Measurements from ENCODE around the gene PCSK9.

The PCSK9 gene

DNA sequence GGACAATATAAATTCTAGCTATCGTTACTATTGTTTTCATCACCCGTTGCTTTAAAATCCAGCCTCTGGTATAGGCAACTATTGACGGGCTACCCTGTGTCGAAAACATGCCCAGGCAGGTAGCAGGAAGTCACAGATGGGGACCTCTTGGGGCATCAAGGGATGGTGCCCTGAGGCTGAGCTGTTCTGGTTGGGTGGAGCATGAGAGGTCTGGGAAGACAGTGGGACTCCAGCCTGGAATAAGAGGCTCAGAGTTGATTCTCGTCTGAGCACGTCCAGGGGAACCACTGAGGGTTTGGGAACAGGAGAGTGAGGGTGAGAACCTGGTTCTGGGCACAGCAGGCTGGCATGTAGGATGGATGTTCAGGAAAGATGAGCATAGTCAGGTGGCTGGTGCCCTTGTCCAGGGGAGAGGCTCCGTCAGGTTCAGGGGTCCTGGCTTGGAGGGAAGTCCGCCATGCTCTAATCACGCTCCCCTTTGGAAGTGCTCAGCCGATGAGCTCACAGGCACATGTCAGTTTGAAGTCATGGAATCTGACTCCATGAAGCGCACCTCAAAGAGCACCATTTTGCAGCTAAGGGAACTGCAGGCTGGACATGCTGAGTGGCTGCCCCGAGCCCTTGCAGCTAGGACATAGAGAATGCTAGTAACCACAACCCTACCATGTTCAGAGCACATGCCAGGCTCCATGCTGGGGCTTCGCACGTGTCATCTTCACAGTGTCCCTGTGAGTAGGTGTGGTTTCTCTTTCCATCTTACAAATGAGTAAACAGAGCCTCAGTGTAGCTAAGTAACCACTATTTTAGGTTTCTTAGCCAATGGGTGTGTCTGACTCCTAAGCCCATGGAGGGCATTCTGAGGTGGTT lies 21.0 kb downstream of the PCSK9 start:
- no peak for DNase-seq

DNA sequence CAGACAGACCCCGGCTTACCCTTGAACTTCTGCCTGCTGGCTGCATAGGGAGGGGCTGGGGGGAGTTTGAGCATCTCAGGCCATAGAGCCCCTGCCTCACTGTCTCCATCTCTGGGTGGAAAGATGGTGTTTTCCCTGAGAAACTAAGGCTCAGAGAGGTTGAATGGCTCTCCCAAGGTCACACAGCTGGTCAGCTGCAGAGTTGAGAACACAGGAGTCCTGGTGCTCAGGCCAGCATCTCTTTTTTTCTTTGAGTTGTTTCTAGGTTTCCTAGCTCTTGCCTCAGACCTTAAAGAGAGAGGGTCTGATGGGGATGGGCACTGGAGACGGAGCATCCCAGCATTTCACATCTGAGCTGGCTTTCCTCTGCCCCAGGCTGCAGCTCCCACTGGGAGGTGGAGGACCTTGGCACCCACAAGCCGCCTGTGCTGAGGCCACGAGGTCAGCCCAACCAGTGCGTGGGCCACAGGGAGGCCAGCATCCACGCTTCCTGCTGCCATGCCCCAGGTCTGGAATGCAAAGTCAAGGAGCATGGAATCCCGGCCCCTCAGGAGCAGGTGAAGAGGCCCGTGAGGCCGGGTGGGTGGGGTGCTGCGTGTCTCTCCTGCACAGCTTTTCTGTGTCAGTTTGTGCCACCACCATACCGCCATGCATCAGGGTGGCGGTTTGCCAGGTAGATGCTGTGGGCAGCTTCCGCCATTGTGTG lies 21.8 kb downstream of the PCSK9 start:
- no peak for DNase-seq

DNA sequence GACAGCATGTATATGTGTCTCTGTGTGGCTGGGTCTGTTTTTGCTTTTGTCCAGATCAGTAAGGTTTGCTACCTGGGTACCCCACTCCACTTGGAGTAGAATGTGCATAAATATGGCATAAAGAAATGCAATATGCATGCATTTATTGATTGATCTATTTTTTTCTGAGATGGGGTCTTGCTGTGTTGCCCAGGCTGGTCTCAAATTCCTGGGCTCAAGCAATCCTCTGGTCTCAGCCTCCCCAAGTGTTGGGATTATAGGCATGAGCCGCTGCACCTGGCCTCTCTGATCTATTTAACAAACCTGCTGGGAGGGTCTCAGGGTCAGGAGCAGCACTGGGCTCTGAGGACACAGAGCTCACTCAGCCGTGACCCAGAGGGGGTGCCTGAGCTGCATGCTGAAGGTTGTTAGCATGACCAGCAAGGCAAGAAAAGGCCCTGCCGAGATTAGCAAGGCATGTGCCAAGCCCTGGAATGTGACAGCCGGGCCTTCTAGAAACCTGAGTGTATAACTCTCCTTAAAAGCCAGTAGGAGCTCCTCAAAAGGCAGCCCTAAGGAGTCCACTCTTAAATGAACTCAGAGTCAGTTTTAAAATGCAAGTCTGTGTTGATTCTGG lies 22.5 kb downstream of the PCSK9 start:
- no peak for DNase-seq

DNA sequence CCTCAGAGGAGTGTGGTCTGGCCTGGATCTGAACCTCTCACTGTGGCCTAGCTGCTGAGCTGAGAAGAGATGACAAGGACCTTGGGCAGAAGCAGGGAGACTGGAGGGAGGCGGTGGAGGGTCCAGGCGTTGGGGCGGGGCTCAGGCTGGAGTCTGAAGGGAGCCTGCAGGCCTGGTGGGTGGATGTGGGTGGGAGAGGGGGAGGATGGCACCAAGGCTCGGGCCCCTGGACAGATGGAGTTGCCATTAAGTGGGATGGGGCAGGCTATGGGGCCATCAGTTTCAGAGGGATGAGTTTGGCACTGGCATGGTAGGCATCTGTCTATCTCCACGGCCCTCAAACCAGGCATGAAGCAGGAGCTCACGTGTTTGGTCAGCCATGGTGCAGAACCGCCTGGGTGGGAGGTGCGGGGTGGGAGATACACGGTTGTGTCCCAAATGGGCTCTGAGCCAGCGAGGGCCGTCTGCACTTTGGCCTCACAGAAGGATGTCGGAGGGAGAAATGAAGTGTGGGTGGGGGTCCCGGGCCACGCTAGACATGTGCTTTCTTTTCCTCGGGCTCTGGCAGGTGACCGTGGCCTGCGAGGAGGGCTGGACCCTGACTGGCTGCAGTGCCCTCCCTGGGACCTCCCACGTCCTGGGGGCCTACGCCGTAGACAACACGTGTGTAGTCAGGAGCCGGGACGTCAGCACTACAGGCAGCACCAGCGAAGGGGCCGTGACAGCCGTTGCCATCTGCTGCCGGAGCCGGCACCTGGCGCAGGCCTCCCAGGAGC lies 23.6 kb downstream of the PCSK9 start:
- DNase-seq = no peak

DNA sequence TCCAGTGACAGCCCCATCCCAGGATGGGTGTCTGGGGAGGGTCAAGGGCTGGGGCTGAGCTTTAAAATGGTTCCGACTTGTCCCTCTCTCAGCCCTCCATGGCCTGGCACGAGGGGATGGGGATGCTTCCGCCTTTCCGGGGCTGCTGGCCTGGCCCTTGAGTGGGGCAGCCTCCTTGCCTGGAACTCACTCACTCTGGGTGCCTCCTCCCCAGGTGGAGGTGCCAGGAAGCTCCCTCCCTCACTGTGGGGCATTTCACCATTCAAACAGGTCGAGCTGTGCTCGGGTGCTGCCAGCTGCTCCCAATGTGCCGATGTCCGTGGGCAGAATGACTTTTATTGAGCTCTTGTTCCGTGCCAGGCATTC lies 24.2 kb downstream of the PCSK9 start:
- no peak for DNase-seq

DNA sequence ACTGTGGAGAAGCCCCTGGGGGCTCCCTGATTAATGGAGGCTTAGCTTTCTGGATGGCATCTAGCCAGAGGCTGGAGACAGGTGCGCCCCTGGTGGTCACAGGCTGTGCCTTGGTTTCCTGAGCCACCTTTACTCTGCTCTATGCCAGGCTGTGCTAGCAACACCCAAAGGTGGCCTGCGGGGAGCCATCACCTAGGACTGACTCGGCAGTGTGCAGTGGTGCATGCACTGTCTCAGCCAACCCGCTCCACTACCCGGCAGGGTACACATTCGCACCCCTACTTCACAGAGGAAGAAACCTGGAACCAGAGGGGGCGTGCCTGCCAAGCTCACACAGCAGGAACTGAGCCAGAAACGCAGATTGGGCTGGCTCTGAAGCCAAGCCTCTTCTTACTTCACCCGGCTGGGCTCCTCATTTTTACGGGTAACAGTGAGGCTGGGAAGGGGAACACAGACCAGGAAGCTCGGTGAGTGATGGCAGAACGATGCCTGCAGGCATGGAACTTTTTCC lies 24.8 kb downstream of the PCSK9 start:
- DNase-seq = no peak

DNA sequence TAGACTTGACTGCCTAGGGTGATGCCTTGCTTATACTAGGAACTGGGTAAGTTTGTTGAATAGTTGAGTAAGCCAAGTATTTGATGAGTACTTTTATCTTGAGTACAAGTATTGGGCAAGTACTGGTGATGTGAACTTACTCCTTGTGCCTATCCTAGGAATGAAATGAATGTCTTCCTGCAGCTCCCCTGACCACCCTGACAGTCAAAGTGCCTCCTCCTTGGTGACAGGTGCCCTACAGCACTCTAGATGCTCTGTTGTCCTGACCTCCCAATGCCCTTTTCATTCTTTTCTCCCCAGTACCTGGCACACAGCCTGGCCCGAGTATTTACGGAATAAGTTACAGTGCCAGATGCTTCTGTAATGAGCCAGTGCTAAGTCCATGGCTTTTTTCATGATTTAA lies 25.5 kb downstream of the PCSK9 start:
- DNase-seq = no peak

DNA sequence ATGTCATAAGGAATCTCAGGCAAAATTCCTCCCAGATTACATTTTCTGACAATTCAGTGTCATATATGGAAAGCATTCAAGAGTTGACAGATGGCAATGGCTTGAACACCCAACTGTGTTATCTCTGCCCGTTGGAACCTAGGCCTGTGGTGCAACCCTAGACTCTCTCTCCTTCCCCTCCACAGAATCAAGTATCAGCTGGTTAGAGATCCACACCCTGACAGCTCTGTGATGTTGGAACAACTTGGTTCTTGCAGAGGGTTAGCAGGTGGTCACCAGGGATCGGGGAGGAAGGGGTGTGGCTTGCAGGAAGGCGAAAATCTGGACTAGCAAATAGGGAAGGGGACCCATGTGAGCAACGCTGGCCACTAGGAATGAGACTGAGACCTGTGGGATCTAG lies 26.3 kb downstream of the PCSK9 start:
- DNase-seq = no peak

DNA sequence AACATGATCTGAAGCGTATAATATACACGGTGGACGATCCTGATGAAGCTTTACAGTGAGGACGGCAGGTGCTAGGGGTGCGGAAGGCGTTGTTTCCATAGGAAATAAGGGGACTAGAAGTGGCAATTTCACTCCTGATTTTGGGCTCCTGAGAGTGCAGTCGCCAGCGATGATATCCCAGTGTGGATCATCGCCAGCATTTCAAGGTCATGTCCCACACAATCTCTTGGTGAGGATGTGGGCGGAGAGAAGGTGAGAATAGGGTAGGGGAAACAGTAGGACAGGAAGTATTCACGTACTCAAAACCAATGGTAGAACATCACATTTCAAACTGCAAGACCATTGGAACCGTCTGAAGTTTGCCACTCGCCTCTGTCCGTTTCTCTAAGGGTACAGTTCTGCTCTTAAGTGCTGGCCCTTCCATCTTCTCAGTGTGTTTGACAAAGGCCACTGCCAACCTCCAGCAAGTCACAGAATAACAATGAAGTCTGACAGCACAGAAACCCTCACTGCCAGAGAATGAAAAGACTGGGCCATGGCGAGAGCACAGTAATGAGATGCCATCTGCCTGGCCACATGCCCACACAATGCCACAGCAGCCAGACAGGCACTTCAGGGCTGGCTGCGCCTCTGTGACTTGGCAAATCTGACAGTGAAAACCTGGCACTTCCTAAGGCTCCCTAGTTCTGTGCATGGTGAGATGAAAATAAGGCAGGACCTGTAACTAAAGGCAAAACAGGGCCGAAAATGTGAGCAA lies 27.9 kb downstream of the PCSK9 start:
- DNase-seq = no peak

DNA sequence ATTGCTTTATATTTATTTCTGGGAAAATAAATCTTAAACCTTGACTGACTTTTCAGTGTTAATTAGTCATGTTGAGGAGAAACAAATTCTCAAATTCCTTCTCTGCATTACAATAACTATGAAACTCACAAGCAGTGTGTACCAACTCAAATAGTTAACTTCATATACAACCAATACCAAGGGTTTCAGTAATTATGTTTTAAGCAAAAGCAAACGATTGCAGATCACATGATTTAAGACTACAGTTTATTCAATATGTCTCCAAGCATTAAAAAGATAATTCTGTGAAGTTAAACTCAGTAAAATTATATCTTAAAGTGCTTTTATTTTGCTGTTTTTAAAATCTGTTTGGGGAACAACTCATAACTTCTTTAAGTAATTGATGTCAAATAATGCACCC lies 28.6 kb downstream of the PCSK9 start:
- no peak for DNase-seq

DNA sequence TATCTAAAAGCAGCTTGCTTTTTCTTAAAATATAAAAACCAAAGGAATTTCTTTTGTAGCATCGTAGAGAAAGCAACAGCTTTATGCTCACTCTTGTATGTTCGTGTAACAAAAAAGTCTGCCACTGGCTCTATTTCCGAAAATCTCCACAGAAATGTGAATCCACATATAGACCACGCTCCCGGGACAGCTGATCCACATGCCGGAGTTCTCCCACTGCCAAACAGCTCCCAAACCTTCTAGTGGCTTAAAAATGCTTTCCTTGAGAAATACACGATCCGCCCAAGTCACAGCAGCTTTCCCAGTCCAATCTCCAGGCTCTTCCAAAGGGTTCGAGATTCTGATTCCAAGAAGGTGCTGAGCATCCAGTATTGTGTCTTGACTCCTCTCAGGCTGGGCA lies 29.3 kb downstream of the PCSK9 start:
- DNase-seq = no peak

DNA sequence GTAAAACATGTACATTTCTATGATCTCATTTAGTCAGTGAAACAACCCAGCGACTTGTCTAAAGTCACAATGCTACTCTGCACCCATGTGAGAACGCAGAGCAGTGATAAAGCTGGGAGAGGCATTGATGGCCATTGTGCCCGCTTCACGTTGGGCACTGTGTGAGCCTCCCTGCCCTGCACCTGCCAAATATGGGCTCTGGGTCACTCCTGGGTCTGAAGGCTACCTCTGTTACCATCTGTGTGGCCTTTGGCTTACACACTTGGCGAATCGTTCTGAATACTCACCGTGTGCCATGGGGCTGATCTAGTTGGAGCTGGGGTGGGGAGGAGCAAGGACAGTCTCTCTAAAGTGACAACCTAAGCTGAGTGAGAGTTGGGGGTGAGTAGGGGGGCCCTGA lies 29.9 kb downstream of the PCSK9 start:
- DNase-seq = no peak

DNA sequence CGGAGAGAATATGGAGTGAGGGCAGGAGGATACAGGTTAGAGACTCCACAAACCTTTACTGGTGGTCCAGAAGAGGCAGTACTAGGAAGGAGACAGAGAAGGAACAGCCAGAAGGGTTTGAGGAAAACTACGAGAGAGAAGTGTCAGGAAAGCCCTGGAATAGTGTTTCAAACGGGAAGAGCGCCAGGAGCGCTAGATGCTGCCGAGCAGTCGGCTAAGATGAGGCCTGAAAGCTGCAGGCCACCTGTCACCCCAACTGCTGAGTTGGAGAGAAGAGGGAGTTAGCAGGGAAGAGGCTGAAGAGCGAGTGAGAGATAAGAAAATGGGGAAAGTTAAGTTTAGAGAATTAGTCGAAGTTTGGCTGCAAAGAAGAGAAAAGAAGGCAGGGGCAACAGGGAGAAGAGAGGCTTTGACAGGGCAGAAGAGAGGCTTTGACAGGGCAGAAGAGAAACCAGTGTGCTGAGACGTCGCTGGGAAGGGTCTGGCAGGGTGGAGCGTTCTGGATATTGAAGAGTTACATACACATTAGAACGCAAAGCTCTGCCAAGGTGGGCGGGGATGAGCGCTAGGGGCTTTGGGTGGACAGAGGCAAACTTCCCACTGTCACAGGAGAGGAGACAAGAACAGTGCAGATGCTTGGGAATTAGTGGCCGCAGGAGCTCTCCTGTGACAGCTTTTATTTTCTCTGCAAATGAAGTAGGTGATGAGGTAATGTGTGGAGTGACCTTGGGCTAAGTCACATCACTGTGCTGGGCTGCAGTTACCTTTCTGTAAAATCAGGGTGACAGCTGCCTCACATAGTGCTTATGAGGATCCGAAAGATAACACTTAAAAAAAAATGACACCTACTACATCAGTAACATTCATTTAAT lies 31.2 kb downstream of the PCSK9 start:
- DNase-seq = no peak

DNA sequence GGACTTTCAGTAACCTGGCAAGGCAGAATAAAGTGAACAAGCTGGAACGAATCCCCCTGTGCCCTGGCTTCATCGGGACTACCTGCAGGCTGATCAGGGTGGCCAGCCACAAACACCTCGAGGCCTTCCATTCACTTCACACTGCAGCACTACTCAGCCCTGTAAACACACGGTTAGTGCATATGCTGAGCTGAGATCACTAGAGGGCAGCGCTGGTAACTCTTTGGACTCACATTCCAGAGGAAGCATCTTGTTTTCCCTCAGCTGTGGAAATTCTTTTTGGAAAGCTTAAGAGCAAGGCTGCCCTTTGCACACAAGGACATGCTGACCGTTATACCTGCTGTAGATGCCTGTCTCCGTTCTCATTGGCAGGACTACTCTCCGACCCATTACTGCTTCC lies 32.1 kb downstream of the PCSK9 start:
- DNase-seq = peak; percentile 64 to 71

DNA sequence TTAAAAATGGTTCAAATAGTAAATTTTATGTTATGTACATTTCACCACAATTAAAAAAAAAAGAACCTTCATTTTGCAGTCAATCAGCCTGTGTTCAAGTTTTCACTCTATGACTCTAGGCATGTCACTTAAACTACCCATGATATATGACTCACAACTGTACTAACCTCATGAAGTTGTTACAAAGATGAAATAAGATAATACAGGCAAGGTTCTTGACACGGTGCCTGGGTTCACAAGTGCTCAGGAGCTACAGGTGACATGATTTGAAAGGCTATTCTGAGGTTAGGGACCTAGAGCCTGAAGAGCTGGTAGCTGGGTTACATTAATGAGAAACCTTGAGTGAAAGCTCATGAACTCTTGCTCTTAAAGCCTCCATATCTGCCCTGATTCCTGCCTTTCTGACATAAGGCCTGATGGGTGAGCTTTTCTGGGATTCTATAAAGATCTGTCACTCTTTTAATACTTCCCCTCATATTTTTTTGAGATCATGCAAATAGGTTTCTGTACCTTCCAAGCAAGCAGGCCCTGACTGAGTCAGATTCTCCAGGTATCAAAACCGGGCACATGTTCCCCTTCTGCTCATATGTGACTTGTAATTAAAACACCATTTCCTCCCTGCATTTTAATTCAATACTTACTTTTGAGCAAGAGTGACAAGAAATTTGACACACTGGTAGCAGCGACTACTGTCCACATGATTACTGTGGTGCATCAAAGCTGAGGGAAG lies 34.0 kb downstream of the PCSK9 start:
- no peak for DNase-seq

DNA sequence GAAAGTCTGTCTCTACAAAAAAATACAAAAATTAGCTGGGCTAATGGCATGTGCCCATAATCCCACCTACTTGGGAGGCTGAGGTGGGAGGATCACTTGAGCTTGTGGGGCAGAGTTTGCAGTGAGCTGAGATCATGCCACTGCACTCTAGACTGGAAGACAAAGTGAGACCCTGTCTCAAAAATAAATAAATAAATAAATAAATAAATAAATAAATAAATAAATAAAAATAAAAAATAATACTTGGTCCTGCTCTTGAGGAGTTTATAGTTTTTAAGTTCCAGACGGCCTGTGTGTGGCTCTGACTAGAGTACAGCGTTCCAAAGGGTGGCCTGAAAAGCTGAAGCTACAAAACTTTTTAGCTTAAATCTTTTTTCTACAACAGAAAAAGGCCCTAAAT lies 35.1 kb downstream of the PCSK9 start:
- DNase-seq = no peak

DNA sequence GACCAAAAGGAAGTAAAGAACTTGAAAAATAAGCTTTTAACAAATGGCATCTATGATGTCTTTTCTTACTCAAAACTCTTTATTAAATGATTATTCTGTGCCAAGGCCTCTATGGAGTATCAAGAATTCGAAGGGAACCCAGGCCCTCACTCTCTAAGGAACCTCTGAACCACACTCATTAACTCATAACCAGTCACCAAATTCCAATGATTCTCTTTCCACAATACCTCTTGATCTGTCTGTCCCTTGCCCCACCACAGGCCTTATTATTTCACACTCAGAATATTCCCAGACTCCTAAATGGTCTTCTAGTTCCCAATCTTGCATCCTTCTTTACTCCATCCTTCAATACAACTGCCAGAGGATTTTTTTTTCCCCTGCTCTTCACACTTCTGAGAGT lies 37.0 kb downstream of the PCSK9 start:
- no peak for DNase-seq

DNA sequence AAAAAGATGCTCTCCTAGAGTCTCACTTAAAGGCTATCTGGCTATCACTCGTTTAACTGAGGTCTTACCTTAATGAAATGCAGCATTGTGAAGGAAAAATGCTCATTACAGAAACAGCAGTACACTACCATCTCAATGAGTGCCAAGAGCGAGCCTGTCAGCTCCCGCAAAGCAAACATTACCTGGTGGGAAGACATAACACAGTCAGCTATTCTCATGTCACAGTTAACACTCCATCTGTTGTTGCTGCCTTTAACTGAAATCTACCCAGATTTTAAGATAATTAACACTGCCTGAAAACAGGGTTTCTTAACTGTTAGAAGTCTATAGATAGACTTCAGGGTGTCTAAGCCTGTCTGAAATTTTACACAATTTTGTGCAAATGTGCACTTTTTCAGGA lies 39.1 kb downstream of the PCSK9 start:
- DNase-seq = no peak

DNA sequence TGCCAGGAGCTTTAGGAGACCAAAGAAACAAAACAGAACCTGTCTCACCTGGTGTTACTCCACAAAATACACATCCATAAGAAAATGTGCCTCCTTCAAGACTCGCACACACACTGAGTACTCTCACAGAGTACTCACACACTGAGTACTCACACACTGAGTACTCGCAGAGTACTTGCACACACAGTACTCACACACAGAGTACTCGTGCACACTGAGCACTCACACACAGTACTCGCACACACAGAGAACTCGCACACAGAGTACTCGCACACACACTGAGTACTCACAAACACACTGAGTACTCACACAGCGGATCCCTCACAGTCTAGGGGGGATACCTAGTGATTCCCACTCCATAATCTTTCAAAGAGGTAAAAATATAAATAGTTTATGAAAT lies 40.3 kb downstream of the PCSK9 start:
- DNase-seq = no peak

DNA sequence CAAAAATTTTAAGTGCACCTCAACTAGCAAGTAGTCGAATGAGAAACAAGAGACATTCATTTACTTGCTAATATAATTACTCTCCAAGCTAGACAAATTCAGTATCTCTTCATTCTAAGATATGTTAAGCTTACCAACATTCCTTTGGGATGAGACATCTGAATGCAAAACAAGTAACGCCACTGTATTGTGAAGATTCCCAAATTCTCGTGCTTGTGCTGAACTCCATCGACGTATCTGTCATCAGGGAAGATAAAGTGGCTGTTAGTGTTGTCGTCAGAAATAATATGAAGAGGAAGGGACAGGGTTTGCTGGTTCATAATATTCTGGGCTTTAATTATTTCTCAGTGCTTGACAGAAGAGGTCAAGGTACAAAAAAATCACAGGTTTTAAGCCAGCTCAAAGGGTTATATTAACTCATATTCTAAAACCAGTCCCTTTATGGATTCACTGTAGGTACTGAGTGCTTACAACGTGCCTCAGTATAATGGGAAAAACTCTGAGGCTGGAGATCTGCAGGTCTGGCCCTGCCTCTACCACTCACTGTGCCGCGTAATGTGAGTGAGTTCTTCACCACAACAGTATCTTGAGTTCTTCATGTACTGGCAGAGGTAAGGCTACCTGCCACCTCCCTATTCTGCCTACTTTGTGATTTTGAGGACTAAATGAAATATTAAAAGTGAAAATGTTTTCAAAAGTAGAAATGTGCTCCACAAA lies 42.0 kb downstream of the PCSK9 start:
- DNase-seq = no peak

Measured in Kasumi-1 (cell line).